Type B pancreatic cell (in vitro differentiated cells): ENCODE results near the gene RAP1GAP2. TPM values are rescaled to one million over a fixed set of nuclear protein-coding genes. Genes with fewer than 3 reads are reported as not detected.

Source experiments
- DNase-seq: peaks from one replicate; pipeline ENCODE4 v3.0.0; 2021; ENCODE audit warnings: mixed read lengths; ENCODE audit not compliant: unreplicated experiment; ENCODE audit errors: extremely low spot score
- H3K27ac Mint-ChIP-seq: 2 replicates; pipeline ENCODE4 v1.8.0; 2021; ENCODE audit warnings: mild to moderate bottlenecking, mixed read lengths
- H3K27me3 Mint-ChIP-seq: 2 replicates; pipeline ENCODE4 v1.8.0; 2021; ENCODE audit warnings: mixed read lengths
- H3K36me3 Mint-ChIP-seq: 2 replicates; pipeline ENCODE4 v1.8.0; 2021; ENCODE audit warnings: mixed read lengths
- H3K4me1 Mint-ChIP-seq: one replicate; pipeline ENCODE4 v1.8.0; 2021; ENCODE audit warnings: mixed read lengths; ENCODE audit not compliant: unreplicated experiment
- H3K4me3 Mint-ChIP-seq: 2 replicates; pipeline ENCODE4 v1.8.0; 2021; ENCODE audit warnings: mild to moderate bottlenecking, mixed read lengths
- H3K9me3 Mint-ChIP-seq: 2 replicates; pipeline ENCODE4 v1.8.0; 2021; ENCODE audit warnings: mixed read lengths
- total RNA-seq: library from RNA; stranded (reverse); gene quantifications from 2 replicates; pipeline ENCODE4 v1.2.1, GENCODE V29; 2021; ENCODE audit warnings: low replicate concordance
- TF ChIP-seq, protein P1 (sequence below): fragments of 200-600 bp; sonication (generic); conservative IDR thresholded peaks from 2 replicates; pipeline ENCODE4 v1.5.0; 2021; ENCODE audit warnings: antibody characterized with exemption, mild to moderate bottlenecking

The RAP1GAP2 gene
- total RNA-seq, 1 donor from 2014 or later = 49.7 TPM

DNA sequence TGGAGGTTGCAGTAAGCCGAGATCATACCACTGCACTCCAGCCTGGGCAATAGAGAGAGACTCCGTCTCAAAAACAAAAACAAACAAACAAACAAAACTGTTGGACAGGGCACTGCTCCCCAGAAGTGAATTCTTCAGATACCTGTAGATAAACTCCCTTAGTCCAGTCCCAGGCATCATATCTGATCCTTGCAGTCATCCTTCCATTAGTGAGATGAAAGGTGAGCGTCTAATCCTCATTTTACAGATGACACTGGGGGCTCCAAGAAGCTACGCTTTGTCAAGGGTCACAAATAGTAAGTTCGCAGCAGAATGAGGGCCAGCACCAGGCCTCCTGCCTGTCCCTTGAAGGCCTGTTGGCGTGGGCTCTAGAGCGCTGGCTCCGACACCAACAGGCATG is 165.2 kb downstream of the RAP1GAP2 start:
- Mint-ChIP-seq H3K27me3 (no peaks in the 10 kb centered on the region), H3K4me3 (no peak overlapping the region), H3K4me1 (peaks cover 40% of the 10 kb centered on the region), H3K9me3 (no peaks in the 10 kb centered on the region), H3K36me3 (no peaks in the 10 kb centered on the region), H3K27ac (peak overlapping the region; percentile 98)
- DNase-seq = no peak
- TF ChIP-seq, protein P1, sequence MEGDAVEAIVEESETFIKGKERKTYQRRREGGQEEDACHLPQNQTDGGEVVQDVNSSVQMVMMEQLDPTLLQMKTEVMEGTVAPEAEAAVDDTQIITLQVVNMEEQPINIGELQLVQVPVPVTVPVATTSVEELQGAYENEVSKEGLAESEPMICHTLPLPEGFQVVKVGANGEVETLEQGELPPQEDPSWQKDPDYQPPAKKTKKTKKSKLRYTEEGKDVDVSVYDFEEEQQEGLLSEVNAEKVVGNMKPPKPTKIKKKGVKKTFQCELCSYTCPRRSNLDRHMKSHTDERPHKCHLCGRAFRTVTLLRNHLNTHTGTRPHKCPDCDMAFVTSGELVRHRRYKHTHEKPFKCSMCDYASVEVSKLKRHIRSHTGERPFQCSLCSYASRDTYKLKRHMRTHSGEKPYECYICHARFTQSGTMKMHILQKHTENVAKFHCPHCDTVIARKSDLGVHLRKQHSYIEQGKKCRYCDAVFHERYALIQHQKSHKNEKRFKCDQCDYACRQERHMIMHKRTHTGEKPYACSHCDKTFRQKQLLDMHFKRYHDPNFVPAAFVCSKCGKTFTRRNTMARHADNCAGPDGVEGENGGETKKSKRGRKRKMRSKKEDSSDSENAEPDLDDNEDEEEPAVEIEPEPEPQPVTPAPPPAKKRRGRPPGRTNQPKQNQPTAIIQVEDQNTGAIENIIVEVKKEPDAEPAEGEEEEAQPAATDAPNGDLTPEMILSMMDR = no peak

- Mint-ChIP-seq H3K9me3 (no peaks in the 10 kb centered on the region), H3K27ac (peak overlapping the region; percentile 70), H3K4me3 (no peak overlapping the region), H3K4me1 (peaks cover 41% of the 10 kb centered on the region), H3K36me3 (no peaks in the 10 kb centered on the region), H3K27me3 (no peaks in the 10 kb centered on the region)
- no peak for DNase-seq
- TF ChIP-seq, protein P1 = no peak
These were observed 166.0 kb downstream of the RAP1GAP2 start for GRCh38 chr17:2962236-2962635.

GRCh38 chr17:2962729-2963128 is 166.5 kb downstream of the RAP1GAP2 start:
- DNase-seq = no peak
- Mint-ChIP-seq H3K27ac (peak overlapping the region; percentile 70), H3K4me3 (no peak overlapping the region), H3K27me3 (no peaks in the 10 kb centered on the region), H3K4me1 (peaks cover 41% of the 10 kb centered on the region), H3K9me3 (no peaks in the 10 kb centered on the region), H3K36me3 (no peaks in the 10 kb centered on the region)
- TF ChIP-seq, protein P1 = no peak

GRCh38 chr17:2963332-2964027 is 167.2 kb downstream of the RAP1GAP2 start:
- Mint-ChIP-seq H3K27me3 (no peaks in the 10 kb centered on the region), H3K27ac (peak overlapping the region; percentile 70), H3K4me3 (no peak overlapping the region), H3K9me3 (no peaks in the 10 kb centered on the region), H3K4me1 (peaks cover 35% of the 10 kb centered on the region), H3K36me3 (no peaks in the 10 kb centered on the region)
- DNase-seq = no peak
- TF ChIP-seq, protein P1 = no peak

- Mint-ChIP-seq H3K9me3 (no peaks in the 10 kb centered on the region), H3K4me1 (peaks cover 30% of the 10 kb centered on the region), H3K4me3 (no peak overlapping the region), H3K27me3 (no peaks in the 10 kb centered on the region), H3K36me3 (no peaks in the 10 kb centered on the region), H3K27ac (no peak overlapping the region)
- no peak for DNase-seq
- TF ChIP-seq, protein P1 = no peak
These were observed 167.8 kb downstream of the RAP1GAP2 start for GRCh38 chr17:2964028-2964356.
